Neutrophil (primary cell): ENCODE results near the gene SEBOX.

Source experiments
- H3K27ac ChIP-seq: fragments of 200-600 bp; sonication (generic); 2 replicates; pipeline ENCODE4 v1.5.1; 2016; ENCODE audit warnings: mild to moderate bottlenecking, moderate library complexity
- H3K27me3 ChIP-seq: fragments of 200-600 bp; sonication (generic); 2 replicates; pipeline ENCODE4 v1.6.0; 2016; ENCODE audit warnings: mild to moderate bottlenecking
- H3K36me3 ChIP-seq: fragments of 200-600 bp; sonication (generic); 2 replicates; pipeline ENCODE4 v1.5.1; 2017
- H3K4me1 ChIP-seq, 2 experiments: fragments of 200-600 bp in 1 of 2; sonication (generic) in 1 of 2; 1 replicate in 1 of 2; 2 replicates in 1 of 2; pipeline versions ENCODE4 v1.5.1 to v1.6.1; 2013 to 2016; ENCODE audit warnings: low read depth in 1 of 2, low read length in 1 of 2, mild to moderate bottlenecking in 1 of 2, moderate library complexity in 1 of 2; ENCODE audit not compliant: control insufficient read depth in 1 of 2, insufficient read depth in 1 of 2
- H3K4me3 ChIP-seq, 2 experiments: fragments of 200-600 bp in 1 of 2; sonication (generic) in 1 of 2; 1 replicate in 1 of 2; 2 replicates in 1 of 2; pipeline ENCODE4 v1.5.1; 2013 to 2016; ENCODE audit warnings: low read depth in 1 of 2, low read length in 1 of 2, mild to moderate bottlenecking in 1 of 2, moderate library complexity in 1 of 2
- H3K9me3 ChIP-seq: fragments of 200-600 bp; sonication (generic); 2 replicates; pipeline ENCODE4 v1.5.1; 2016
- CTCF ChIP-seq: fragments of 200-600 bp; sonication (generic); IDR thresholded peaks from 2 replicates; pipeline ENCODE4 v1.5.1; 2016; ENCODE audit warnings: antibody characterized with exemption

SEBOX gene

GRCh38 chr17:28357061-28357900 is 7.7 kb downstream of the SEBOX start, which contains the start of gene POLDIP2:
Gene POLDIP2 (minus strand): TSS chr17:28357527. CDS start chr17:28357448, 79 bp downstream.
- peak; percentile 64 for TF ChIP-seq CTCF
- no peaks in the 10 kb centered on the region for H3K27me3 ChIP-seq
- H3K27ac ChIP-seq, result peak within 1 kb of the TSS; percentile 88
- H3K4me1 ChIP-seq, result peaks cover 18 to 20% of the 10 kb centered on the region in 2 experiments
- no peaks in the 10 kb centered on the region for H3K9me3 ChIP-seq
- peaks cover 56% of the 10 kb centered on the region for H3K36me3 ChIP-seq
- peak within 1 kb of the TSS; percentile 80 to 94 for H3K4me3 ChIP-seq

GRCh38 chr17:28350271-28350670 is 14.7 kb downstream of the SEBOX start:
- H3K4me1 ChIP-seq, result no peaks in the 10 kb centered on the region
- H3K4me3 ChIP-seq, result no peak overlapping the region
- H3K27ac ChIP-seq, result no peak overlapping the region
- no peak for TF ChIP-seq CTCF
- H3K27me3 ChIP-seq, result no peaks in the 10 kb centered on the region
- H3K9me3 ChIP-seq, result no peaks in the 10 kb centered on the region
- peaks cover 94% of the 10 kb centered on the region for H3K36me3 ChIP-seq

- no peak for TF ChIP-seq CTCF
Measured at GRCh38 chr17:28348979-28349378, 16.0 kb downstream of the SEBOX start.

GRCh38 chr17:28347261-28347891 is 17.6 kb downstream of the SEBOX start:
- no peaks in the 10 kb centered on the region for H3K9me3 ChIP-seq
- TF ChIP-seq CTCF, result no peak
- H3K4me3 ChIP-seq, result no peak overlapping the region
- H3K27ac ChIP-seq, result no peak overlapping the region
- no peaks in the 10 kb centered on the region for H3K4me1 ChIP-seq
- peaks cover 99% of the 10 kb centered on the region for H3K36me3 ChIP-seq
- no peaks in the 10 kb centered on the region for H3K27me3 ChIP-seq

More at GRCh38 chr17:28348979-28349378, 16.0 kb downstream of the SEBOX start:
- Histone ChIP-seq H3K4me1 (no peaks in the 10 kb centered on the region), H3K4me3 (no peak overlapping the region), H3K36me3 (peaks cover 99% of the 10 kb centered on the region), H3K27me3 (no peaks in the 10 kb centered on the region), H3K27ac (no peak overlapping the region), H3K9me3 (no peaks in the 10 kb centered on the region)

- TF ChIP-seq CTCF, result no peak
- no peaks in the 10 kb centered on the region for H3K9me3 ChIP-seq
- H3K4me3 ChIP-seq, result no peak overlapping the region
- H3K27ac ChIP-seq, result no peak overlapping the region
- H3K36me3 ChIP-seq, result peaks cover 100% of the 10 kb centered on the region
- H3K4me1 ChIP-seq, result no peaks in the 10 kb centered on the region
- no peaks in the 10 kb centered on the region for H3K27me3 ChIP-seq
Measured at GRCh38 chr17:28346746-28347246, 18.2 kb downstream of the SEBOX start.
